HEK293 (cell line): Measurements from ENCODE around the gene GIMAP6.
"Not testable (repeated sequence)": the region's sequence is repeated elsewhere in the genome, so short reads cannot be mapped to it uniquely, and the experiment has no call there.

Experiments used
- CTCF ChIA-PET: fragments of 350-600 bp; formaldehyde crosslinking; extraction: SDS; loops from one replicate; lab custom pipeline; 2021; ENCODE audit warnings: antibody characterized with exemption; lab: Yijun Ruan, JAX
- POLR2A ChIA-PET: fragments of 300-600 bp; formaldehyde crosslinking; extraction: SDS; loops from one replicate; lab custom pipeline; 2020; ENCODE audit warnings: antibody characterized with exemption, inconsistent platforms; lab: Yijun Ruan, JAX
- H3K27ac ChIP-seq: fragments of 200-500 bp; sonication (Bioruptor generic); 2 replicates; pipeline ENCODE4 v1.5.1; 2014; ENCODE audit warnings: low read depth, low read length, control low read depth, inconsistent platforms; ENCODE audit errors: extremely low read depth
- H3K36me3 ChIP-seq, 2 experiments: fragments of 200-500 bp in 1 of 2; sonication (Bioruptor generic) in 1 of 2; 1 replicate in 1 of 2; 2 replicates in 1 of 2; pipeline ENCODE4 v1.5.1; 2014 to 2017; ENCODE audit warnings: inconsistent platforms in 2 of 2, low read length in 2 of 2; ENCODE audit not compliant: control insufficient read depth in 2 of 2, insufficient read depth in 1 of 2
- H3K4me1 ChIP-seq: fragments of 200-500 bp; sonication (Bioruptor generic); 2 replicates; pipeline ENCODE4 v1.5.1; 2014; ENCODE audit warnings: mild to moderate bottlenecking, low read length, inconsistent platforms; ENCODE audit not compliant: control insufficient read depth, insufficient read depth
- H3K4me3 ChIP-seq: 2 replicates; pipeline ENCODE4 v1.5.1; 2011; ENCODE audit warnings: low read depth, mild to moderate bottlenecking, control low read depth, low read length, moderate library complexity
- H3K9me3 ChIP-seq: fragments of 200-500 bp; sonication (Bioruptor generic); 2 replicates; pipeline ENCODE4 v1.5.1; 2014; ENCODE audit warnings: low read depth, low read length, inconsistent platforms; ENCODE audit not compliant: control insufficient read depth, insufficient read depth
- GFI1B ChIP-seq: fragments of 450-650 bp; formaldehyde crosslinking; IDR thresholded peaks from 2 replicates; pipeline ENCODE4 v1.5.1; 2016; ENCODE audit warnings: missing biosample characterization, missing genetic modification characterization
- HOXD13 ChIP-seq: sonication (generic); formaldehyde crosslinking; IDR thresholded peaks from 2 replicates; pipeline ENCODE4 v1.8.0; 2022; ENCODE audit warnings: missing genetic modification reagents, borderline replicate concordance
- SETDB1 ChIP-seq: IDR thresholded peaks from one replicate; pipeline ENCODE4 v1.6.1; 2017; ENCODE audit warnings: mild to moderate bottlenecking, low read length, moderate library complexity, mixed read lengths; ENCODE audit not compliant: insufficient read length
- SP7 ChIP-seq: fragments of 450-650 bp; formaldehyde crosslinking; IDR thresholded peaks from 2 replicates; pipeline ENCODE4 v1.5.1; 2016; ENCODE audit warnings: missing biosample characterization, missing genetic modification characterization
- ZEB2 ChIP-seq: fragments of 450-650 bp; formaldehyde crosslinking; IDR thresholded peaks from 2 replicates; pipeline ENCODE4 v1.5.1; 2016; ENCODE audit warnings: missing biosample characterization, missing genetic modification characterization
- ZFP3 ChIP-seq: fragments of 450-650 bp; formaldehyde crosslinking; IDR thresholded peaks from 2 replicates; pipeline ENCODE4 v1.5.1; 2016; ENCODE audit warnings: low read depth, missing biosample characterization, missing genetic modification characterization
- ZNF112 ChIP-seq: fragments of 450-650 bp; formaldehyde crosslinking; IDR thresholded peaks from 2 replicates; pipeline ENCODE4 v1.5.0; 2017; ENCODE audit warnings: missing biosample characterization, missing genetic modification characterization
- ZNF157 ChIP-seq: fragments of 450-650 bp; formaldehyde crosslinking; IDR thresholded peaks from 2 replicates; pipeline ENCODE4 v1.5.1; 2016; ENCODE audit warnings: missing biosample characterization, missing genetic modification characterization
- ZNF19 ChIP-seq: fragments of 450-650 bp; formaldehyde crosslinking; IDR thresholded peaks from 2 replicates; pipeline ENCODE4; 2016; ENCODE audit warnings: missing biosample characterization, missing genetic modification characterization, low read depth
- ZNF211 ChIP-seq: fragments of 450-650 bp; formaldehyde crosslinking; IDR thresholded peaks from 2 replicates; pipeline ENCODE4 v1.5.1; 2016; ENCODE audit warnings: low read depth, missing biosample characterization, missing genetic modification characterization
- ZNF214 ChIP-seq: fragments of 450-650 bp; formaldehyde crosslinking; IDR thresholded peaks from 2 replicates; pipeline ENCODE4 v1.5.1; 2017; ENCODE audit warnings: missing biosample characterization, mild to moderate bottlenecking, missing genetic modification characterization, borderline replicate concordance
- ZNF366 ChIP-seq: fragments of 450-650 bp; formaldehyde crosslinking; conservative IDR thresholded peaks from 2 replicates; pipeline ENCODE4 v1.5.1; 2016; ENCODE audit warnings: missing biosample characterization, missing genetic modification characterization
- ZNF423 ChIP-seq: fragments of 450-650 bp; formaldehyde crosslinking; IDR thresholded peaks from 2 replicates; pipeline ENCODE4 v1.5.1; 2016; ENCODE audit warnings: missing biosample characterization, missing genetic modification characterization
- ZNF514 ChIP-seq: fragments of 450-650 bp; formaldehyde crosslinking; IDR thresholded peaks from 2 replicates; pipeline ENCODE4 v1.5.1; 2016; ENCODE audit warnings: missing biosample characterization, missing genetic modification characterization
- ZNF521 ChIP-seq: fragments of 450-650 bp; formaldehyde crosslinking; IDR thresholded peaks from 2 replicates; pipeline ENCODE4 v1.5.1; 2017; ENCODE audit warnings: missing biosample characterization, mild to moderate bottlenecking, missing genetic modification characterization
- ZNF544 ChIP-seq: fragments of 450-650 bp; formaldehyde crosslinking; IDR thresholded peaks from 2 replicates; pipeline ENCODE4 v1.5.0; 2017; ENCODE audit warnings: missing biosample characterization, missing genetic modification characterization
- ZNF548 ChIP-seq: fragments of 450-650 bp; formaldehyde crosslinking; IDR thresholded peaks from 2 replicates; pipeline ENCODE4 v1.5.1; 2016; ENCODE audit warnings: missing biosample characterization, missing genetic modification characterization
- ZNF560 ChIP-seq: fragments of 450-650 bp; formaldehyde crosslinking; IDR thresholded peaks from 2 replicates; pipeline ENCODE4 v1.5.1; 2017; ENCODE audit warnings: missing biosample characterization, missing genetic modification characterization, borderline replicate concordance
- ZNF610 ChIP-seq: fragments of 450-650 bp; formaldehyde crosslinking; IDR thresholded peaks from 2 replicates; pipeline ENCODE4 v1.5.1; 2016; ENCODE audit warnings: missing biosample characterization, missing genetic modification characterization, borderline replicate concordance
- ZNF701 ChIP-seq: fragments of 450-650 bp; formaldehyde crosslinking; IDR thresholded peaks from 2 replicates; pipeline ENCODE4 v1.5.1; 2016; ENCODE audit warnings: missing biosample characterization, missing genetic modification characterization
- ZNF707 ChIP-seq: fragments of 450-650 bp; formaldehyde crosslinking; IDR thresholded peaks from 2 replicates; pipeline ENCODE4 v1.5.1; 2016; ENCODE audit warnings: missing biosample characterization, missing genetic modification characterization
- ZSCAN16 ChIP-seq: fragments of 450-650 bp; formaldehyde crosslinking; IDR thresholded peaks from 2 replicates; pipeline ENCODE4 v1.5.1; 2016; ENCODE audit warnings: missing biosample characterization, missing genetic modification characterization
- ZXDB ChIP-seq: fragments of 450-650 bp; formaldehyde crosslinking; IDR thresholded peaks from 2 replicates; pipeline ENCODE4 v1.5.1; 2016; ENCODE audit warnings: missing biosample characterization, missing genetic modification characterization
- TF ChIP-seq, protein P1 (sequence below): fragments of 450-650 bp; formaldehyde crosslinking; IDR thresholded peaks from 2 replicates; pipeline ENCODE4 v1.5.1; 2016; ENCODE audit warnings: missing biosample characterization, missing genetic modification characterization
- TF ChIP-seq, protein P2 (sequence below): fragments of 450-650 bp; formaldehyde crosslinking; IDR thresholded peaks from 2 replicates; pipeline ENCODE4 v1.5.1; 2017; ENCODE audit warnings: missing biosample characterization, missing genetic modification characterization

The GIMAP6 gene

DNA sequence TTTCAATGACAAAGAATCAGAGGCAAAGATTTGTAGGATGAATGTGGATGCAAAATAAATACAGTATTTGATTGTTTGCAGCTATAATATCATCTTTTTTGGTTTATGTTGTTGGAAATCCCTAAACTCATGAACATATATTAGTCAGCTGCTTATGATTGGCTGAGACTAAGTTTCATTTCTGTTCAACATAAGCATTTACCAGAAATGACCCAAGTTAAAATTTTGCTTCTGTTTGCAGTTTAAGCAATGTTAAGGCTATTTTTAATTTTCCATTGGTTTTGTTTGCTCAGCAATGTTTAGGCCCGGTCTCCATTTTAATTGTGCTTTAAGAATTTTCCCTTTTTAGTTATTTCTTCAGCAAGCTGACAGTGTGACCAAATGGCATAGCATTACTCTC is 22.0 kb downstream of the GIMAP6 start:
- Histone ChIP-seq H3K4me1 (no peaks in the 10 kb centered on the region), H3K27ac (no peak overlapping the region), H3K36me3 (no peaks in the 10 kb centered on the region), H3K4me3 (no peak overlapping the region), H3K9me3 (no peaks in the 10 kb centered on the region)
- ChIA-PET CTCF (interaction anchor here (0.6 to 0.7 kb wide), 2 partner anchors 117 to 165 kb away, joined by 3 to 4 read pairs; no protein-coding TSS in a partner anchor), POLR2A (no interaction called here)
- TF ChIP-seq ZNF157 (tag by site-specific recombination): no peak
- no peak for TF ChIP-seq SP7 (tag by site-specific recombination)
- TF ChIP-seq ZNF610 (tag by site-specific recombination): no peak
- no peak for TF ChIP-seq ZNF707 (tag by site-specific recombination)
- no peak for TF ChIP-seq ZEB2
- no peak for TF ChIP-seq ZNF548 (tag by site-specific recombination)
- TF ChIP-seq ZNF214 (tag by site-specific recombination): no peak
- TF ChIP-seq ZNF521 (tag by site-specific recombination): no peak
- no peak for TF ChIP-seq SETDB1
- TF ChIP-seq, protein P1, sequence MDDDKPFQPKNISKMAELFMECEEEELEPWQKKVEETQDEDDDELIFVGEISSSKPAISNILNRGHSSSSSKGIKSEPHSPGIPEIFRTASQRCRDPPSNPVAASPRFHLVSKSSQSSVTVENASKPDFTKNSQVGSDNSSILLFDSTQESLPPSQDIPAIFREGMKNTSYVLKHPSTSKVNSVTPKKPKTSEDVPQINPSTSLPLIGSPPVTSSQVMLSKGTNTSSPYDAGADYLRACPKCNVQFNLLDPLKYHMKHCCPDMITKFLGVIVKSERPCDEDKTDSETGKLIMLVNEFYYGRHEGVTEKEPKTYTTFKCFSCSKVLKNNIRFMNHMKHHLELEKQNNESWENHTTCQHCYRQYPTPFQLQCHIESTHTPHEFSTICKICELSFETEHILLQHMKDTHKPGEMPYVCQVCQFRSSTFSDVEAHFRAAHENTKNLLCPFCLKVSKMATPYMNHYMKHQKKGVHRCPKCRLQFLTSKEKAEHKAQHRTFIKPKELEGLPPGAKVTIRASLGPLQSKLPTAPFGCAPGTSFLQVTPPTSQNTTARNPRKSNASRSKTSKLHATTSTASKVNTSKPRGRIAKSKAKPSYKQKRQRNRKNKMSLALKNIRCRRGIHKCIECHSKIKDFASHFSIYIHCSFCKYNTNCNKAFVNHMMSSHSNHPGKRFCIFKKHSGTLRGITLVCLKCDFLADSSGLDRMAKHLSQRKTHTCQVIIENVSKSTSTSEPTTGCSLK (tag by site-specific recombination): no peak
- TF ChIP-seq ZSCAN16 (tag by site-specific recombination): no peak
- no peak for TF ChIP-seq ZNF514 (tag by site-specific recombination)
- TF ChIP-seq HOXD13: no peak
- TF ChIP-seq ZNF19 (tag by site-specific recombination): no peak
- TF ChIP-seq GFI1B (tag by site-specific recombination): no peak
- TF ChIP-seq ZNF701 (tag by site-specific recombination): no peak
- no peak for TF ChIP-seq ZNF112 (tag by site-specific recombination)

DNA sequence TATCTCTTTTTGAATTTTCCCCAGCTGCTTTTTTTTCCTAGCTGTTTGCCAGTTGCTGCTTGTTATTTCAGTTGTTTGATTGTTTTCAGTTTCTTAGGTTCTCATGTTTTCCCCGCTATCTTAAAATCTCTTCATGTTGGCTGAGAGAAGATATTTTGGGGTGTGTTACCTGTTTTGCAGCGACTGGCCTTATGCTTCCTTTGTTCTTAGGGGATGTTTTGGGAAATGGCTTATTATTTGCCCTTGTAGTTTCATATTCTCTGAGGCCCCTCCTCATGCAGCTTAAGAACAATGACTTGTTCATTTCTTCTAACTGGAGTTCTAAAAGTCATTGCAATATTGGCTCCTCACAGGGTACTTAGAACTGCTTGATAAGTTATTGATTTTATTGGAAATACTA is 28.6 kb downstream of the GIMAP6 start:
- CTCF ChIA-PET: interaction anchor here (1.1 kb wide), 1 partner anchor 9 kb away, joined by 3 read pairs; no protein-coding TSS in a partner anchor
- H3K36me3 ChIP-seq, H3K9me3 ChIP-seq, H3K4me3 ChIP-seq, H3K4me1 ChIP-seq, POLR2A ChIA-PET, H3K27ac ChIP-seq: not testable (repeated sequence)

DNA sequence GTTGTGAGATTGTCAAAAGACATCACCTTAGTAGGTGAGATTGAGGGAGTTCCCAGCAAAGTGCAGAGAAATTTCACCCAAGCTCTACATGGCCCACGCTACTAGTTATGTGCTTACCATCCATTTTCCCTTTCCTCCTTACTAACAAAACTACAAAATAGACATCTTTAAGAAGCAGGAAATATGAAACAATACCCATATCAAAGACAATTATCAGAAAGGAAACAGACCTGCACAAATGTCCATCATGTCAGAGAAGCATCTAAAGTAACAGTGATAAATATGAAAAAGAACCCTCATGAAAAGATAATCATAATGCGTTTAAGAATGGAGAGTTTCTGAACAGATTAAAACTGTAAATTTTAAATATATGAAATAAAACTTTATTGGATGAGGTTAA is 36.8 kb downstream of the GIMAP6 start:
- no peaks in the 10 kb centered on the region for H3K36me3 ChIP-seq
- CTCF ChIA-PET: no interaction called here
- TF ChIP-seq ZNF423 (no peak), ZXDB (tag by site-specific recombination) (no peak), ZNF366 (tag by site-specific recombination) (no peak), HOXD13 (no peak), ZNF707 (tag by site-specific recombination) (no peak), ZNF560 (tag by site-specific recombination) (no peak), ZNF544 (tag by site-specific recombination) (no peak), ZFP3 (tag by site-specific recombination) (no peak), ZNF211 (tag by site-specific recombination) (no peak)
- TF ChIP-seq, protein P2, sequence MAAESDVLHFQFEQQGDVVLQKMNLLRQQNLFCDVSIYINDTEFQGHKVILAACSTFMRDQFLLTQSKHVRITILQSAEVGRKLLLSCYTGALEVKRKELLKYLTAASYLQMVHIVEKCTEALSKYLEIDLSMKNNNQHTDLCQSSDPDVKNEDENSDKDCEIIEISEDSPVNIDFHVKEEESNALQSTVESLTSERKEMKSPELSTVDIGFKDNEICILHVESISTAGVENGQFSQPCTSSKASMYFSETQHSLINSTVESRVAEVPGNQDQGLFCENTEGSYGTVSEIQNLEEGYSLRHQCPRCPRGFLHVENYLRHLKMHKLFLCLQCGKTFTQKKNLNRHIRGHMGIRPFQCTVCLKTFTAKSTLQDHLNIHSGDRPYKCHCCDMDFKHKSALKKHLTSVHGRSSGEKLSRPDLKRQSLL: no peak
- no peak overlapping the region for H3K4me3 ChIP-seq
- H3K9me3 ChIP-seq: no peaks in the 10 kb centered on the region
- H3K4me1 ChIP-seq: no peaks in the 10 kb centered on the region
- POLR2A ChIA-PET: no interaction called here
- no peak overlapping the region for H3K27ac ChIP-seq
